HepG2 (cell line): ENCODE data around the gene SYDE1. TPM values are rescaled to one million over a fixed set of nuclear protein-coding genes. Genes with fewer than 3 reads are reported as not detected.

ENCODE experiments used
- ATAC-seq: fragments of 200-7000 bp; cut with Tn5 transposase; 3 replicates; pipeline ENCODE4 v1.9.1; 2020; ENCODE audit warnings: mild to moderate bottlenecking, moderate library complexity
- BruUV-seq: library from RNA; stranded (reverse); fragments of 400-500 nt; replicated peaks from 2 replicates; lab custom pipeline; 2021; lab: Mats Ljungman, UMichigan
- CTCF ChIA-PET: fragments of 300-600 bp; formaldehyde crosslinking; extraction: SDS; loops from one replicate; lab custom pipeline; 2021; ENCODE audit warnings: low total read pairs, inconsistent platforms, low intra/inter-chr PET ratio; lab: Yijun Ruan, JAX
- POLR2A ChIA-PET: fragments of 350-600 bp; sonication (Branson Sonifier 250); formaldehyde crosslinking; loops from one replicate; lab custom pipeline; 2020; ENCODE audit warnings: antibody characterized with exemption, inconsistent platforms; lab: Yijun Ruan, JAX
- DNase-seq: peaks from one replicate; pipeline ENCODE4 v3.0.0-alpha.2; 2015; ENCODE audit warnings: low spot score
- FAIRE-seq: peaks from 3 replicates; lab custom pipeline; 2011; peaks lifted over from hg19 to GRCh38; lab: Jason Lieb, UNC
- H2AFZ ChIP-seq: one replicate; pipeline ENCODE4 v1.6.1; 2011; ENCODE audit warnings: low read length, inconsistent platforms
- H3K27ac ChIP-seq: fragments of 300-600 bp; 3 replicates; pipeline ENCODE4 v1.8.0; 2011; ENCODE audit warnings: mixed run types, mild to moderate bottlenecking, mixed read lengths, low read length, inconsistent platforms; ENCODE audit not compliant: insufficient read depth; ENCODE audit errors: extremely low read length
- H3K27me3 ChIP-seq, 2 experiments: fragments of 200-600 bp in 1 of 2; 2 replicates in 1 of 2; 3 replicates in 1 of 2; pipeline versions ENCODE4 v1.6.0 to v1.8.0; 2011; ENCODE audit warnings: low read length in 2 of 2, mild to moderate bottlenecking in 2 of 2, moderate library complexity in 2 of 2, inconsistent platforms in 1 of 2; ENCODE audit not compliant: insufficient read depth in 2 of 2, control insufficient read depth in 1 of 2
- H3K36me3 ChIP-seq, 2 experiments: fragments of 200-600 bp in 1 of 2; replicated peaks in 1 of 2; 2 replicates in 1 of 2; 3 replicates in 1 of 2; pipeline versions ENCODE4 v1.5.1 to v1.8.0; 2011; ENCODE audit warnings: low read length in 2 of 2, inconsistent platforms in 1 of 2; ENCODE audit not compliant: insufficient read depth in 2 of 2, control insufficient read depth in 1 of 2
- H3K4me1 ChIP-seq: 2 replicates; pipeline ENCODE4 v1.5.1; 2012; ENCODE audit warnings: low read length, inconsistent platforms; ENCODE audit not compliant: insufficient read depth
- H3K4me2 ChIP-seq: 2 replicates; pipeline ENCODE4 v1.6.0; 2011; ENCODE audit warnings: low read depth, low read length, inconsistent platforms
- H3K4me3 ChIP-seq, 3 experiments: fragments of 200-600 bp in 1 of 3; sonication (generic), shearing (Covaris generic) in 1 of 3; replicated peaks in 1 of 3; 2 replicates each; pipeline ENCODE4 v1.5.1; 2011 to 2016; ENCODE audit warnings: low read length in 3 of 3, inconsistent platforms in 2 of 3, low read depth in 2 of 3, mild to moderate bottlenecking in 2 of 3, control low read depth in 1 of 3, mixed read lengths in 1 of 3; ENCODE audit not compliant: insufficient read depth in 1 of 3
- H3K79me2 ChIP-seq: one replicate; pipeline ENCODE4 v1.6.1; 2011; ENCODE audit warnings: low read length, inconsistent platforms; ENCODE audit not compliant: insufficient read depth
- H3K9ac ChIP-seq: 2 replicates; pipeline ENCODE4 v1.6.0; 2011; ENCODE audit warnings: mild to moderate bottlenecking, low read depth, low read length, inconsistent platforms; ENCODE audit not compliant: insufficient read depth
- H3K9me3 ChIP-seq: 2 replicates; pipeline ENCODE4 v1.5.1; 2012; ENCODE audit warnings: mild to moderate bottlenecking, low read length
- H4K20me1 ChIP-seq: 2 replicates; pipeline ENCODE4 v1.6.0; 2011; ENCODE audit warnings: inconsistent platforms, mild to moderate bottlenecking, low read length, moderate library complexity; ENCODE audit not compliant: insufficient read depth
- CC2D1A ChIP-seq: sonication (generic); formaldehyde crosslinking; IDR thresholded peaks from 2 replicates; pipeline ENCODE4 v1.8.1; 2023; ENCODE audit warnings: mild to moderate bottlenecking, missing genetic modification reagents
- SMARCE1 ChIP-seq: fragments of 450-650 bp; IDR thresholded peaks from 2 replicates; pipeline ENCODE4 v1.6.1; 2017; ENCODE audit warnings: borderline replicate concordance
- STAG1 ChIP-seq: sonication (generic); formaldehyde crosslinking; IDR thresholded peaks from 2 replicates; pipeline ENCODE4 v1.4.0; 2020; ENCODE audit warnings: missing genetic modification reagents
- ZC3H4 ChIP-seq: sonication (generic); formaldehyde crosslinking; IDR thresholded peaks from 2 replicates; pipeline ENCODE4 v1.4.0; 2020; ENCODE audit warnings: missing genetic modification reagents, borderline replicate concordance
- ZFP82 ChIP-seq: sonication (generic); formaldehyde crosslinking; IDR thresholded peaks from 2 replicates; pipeline ENCODE4 v1.5.1; 2020; ENCODE audit warnings: mild to moderate bottlenecking, missing genetic modification reagents, borderline replicate concordance
- ZKSCAN1 ChIP-seq: fragments of 150-350 bp; IDR thresholded peaks from 2 replicates; pipeline ENCODE4 v1.6.1; 2014; ENCODE audit warnings: low read length
- ZNF143 ChIP-seq: sonication (generic); formaldehyde crosslinking; IDR thresholded peaks from 2 replicates; pipeline ENCODE4 v1.4.0; 2020; ENCODE audit warnings: missing genetic modification reagents
- WGBS: methylation state at CpG from one replicate; pipeline ENCODE4 v1.1.6; 2017; ENCODE audit warnings: low lambda C conversion rate; 5-methylcytosine and 5-hydroxymethylcytosine counted together
- in situ Hi-C: cut with HindIII; loops from 2 replicates; pipeline ENCODE4 v1.10.0; 2017; ENCODE audit warnings: low pct_unique_long_range_greater_than_20kb; ENCODE audit not compliant: extremely low pct_ligation_motif_present
- intact Hi-C: fragments of 100-400 bp; cut with micrococcal nuclease; formaldehyde crosslinking; loops from one replicate; pipeline ENCODE4 v1.10.0; 2022; ENCODE audit not compliant: unreplicated experiment
- polyA plus RNA-seq, 8 experiments: library from polyadenylated mRNA; depleted of rRNA in 3 of 8; stranded (reverse) in 7 of 8; unstranded in 1 of 8; fragments of >200 nt; fragmentation: Illumina TruSeq in 4 of 8; extraction: Trizol in 4 of 8; gene quantifications; 2 replicates each; pipeline versions ENCODE4 v1.2.1 to v1.2.3, GENCODE V29; 2011 to 2016; ENCODE audit warnings: low read depth in 4 of 8, missing spikeins in 1 of 8, mixed read lengths in 1 of 8; ENCODE audit not compliant: insufficient read depth in 1 of 8
- total RNA-seq, 5 experiments: library from RNA; depleted of rRNA; stranded (reverse); fragments of >200 nt; fragmentation: Illumina TruSeq; extraction: Trizol; gene quantifications; 2 replicates each; pipeline ENCODE4 v1.2.3, GENCODE V29; 2016; ENCODE audit warnings: low read depth in 1 of 5
- TF ChIP-seq, protein P1 (sequence below): sonication (generic); formaldehyde crosslinking; IDR thresholded peaks from 2 replicates; pipeline ENCODE4 v1.4.0; 2020; ENCODE audit warnings: missing genetic modification reagents, borderline replicate concordance
- TF ChIP-seq, protein P2 (sequence below): sonication (generic); formaldehyde crosslinking; IDR thresholded peaks from 2 replicates; pipeline ENCODE4 v1.5.0; 2020; ENCODE audit warnings: mild to moderate bottlenecking, missing genetic modification reagents, moderate library complexity

The SYDE1 gene
- total and polyA plus RNA-seq, 2 of the 13 experiments (the other 11 are each of a cell fraction or from before 2014, with no cell fraction given): 4.3 to 13.6 TPM

DNA sequence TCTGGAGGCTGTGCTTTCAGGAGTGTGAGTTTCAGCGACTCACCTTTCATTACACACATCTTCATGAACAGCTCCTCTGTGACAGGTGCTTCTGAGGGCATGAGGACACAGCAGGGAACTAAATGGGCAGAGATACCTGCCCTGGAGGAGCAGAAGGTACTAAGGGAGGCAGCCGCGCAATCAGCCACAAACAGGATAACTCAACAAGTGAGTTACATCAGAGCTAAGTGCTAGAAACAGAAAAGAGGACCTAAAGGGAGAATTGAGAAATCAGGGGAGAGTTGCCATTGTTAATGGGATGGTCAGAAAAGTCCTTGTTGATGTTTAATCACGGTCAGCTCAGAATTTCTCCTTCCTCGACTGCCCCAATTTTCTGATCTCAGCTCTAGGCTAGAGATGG is 42.5 kb downstream of the SYDE1 start:
- no peaks in the 10 kb centered on the region for H3K36me3 ChIP-seq
- no peak for TF ChIP-seq ZC3H4
- H3K4me3 ChIP-seq: no peak overlapping the region
- BruUV-seq: no TSS peak
- no peak overlapping the region for H3K4me2 ChIP-seq
- DNase-seq: no peak
- in situ Hi-C loops (loop anchor here (5.0 kb wide), 1 partner anchor 52 kb away; no protein-coding TSS in a partner anchor), intact Hi-C loops (loop anchor here (1.0 kb wide), 1 partner anchor 57 kb away; no protein-coding TSS in a partner anchor)
- H3K4me1 ChIP-seq: no peaks in the 10 kb centered on the region
- peaks cover 0 to 4% of the 10 kb centered on the region in 2 experiments; a peak in 1 of 5 replicates for H3K27me3 ChIP-seq
- H3K9me3 ChIP-seq: peaks cover 8% of the 10 kb centered on the region
- H3K27ac ChIP-seq: no peak overlapping the region
- no peak for FAIRE-seq
- H3K79me2 ChIP-seq: no peaks in the 10 kb centered on the region
- no peak for ATAC-seq
- no peak overlapping the region for H3K9ac ChIP-seq
- WGBS: 2% methylated on average over 5 of the region's 5 CpGs
- ChIA-PET POLR2A (no interaction called here), CTCF (interaction anchor here (2.6 to 3.0 kb wide), 2 partner anchors 48 to 57 kb away, joined by 12 to 30 read pairs; no protein-coding TSS in a partner anchor)
- H2AFZ ChIP-seq: no peak overlapping the region
- no peaks in the 10 kb centered on the region for H4K20me1 ChIP-seq

DNA sequence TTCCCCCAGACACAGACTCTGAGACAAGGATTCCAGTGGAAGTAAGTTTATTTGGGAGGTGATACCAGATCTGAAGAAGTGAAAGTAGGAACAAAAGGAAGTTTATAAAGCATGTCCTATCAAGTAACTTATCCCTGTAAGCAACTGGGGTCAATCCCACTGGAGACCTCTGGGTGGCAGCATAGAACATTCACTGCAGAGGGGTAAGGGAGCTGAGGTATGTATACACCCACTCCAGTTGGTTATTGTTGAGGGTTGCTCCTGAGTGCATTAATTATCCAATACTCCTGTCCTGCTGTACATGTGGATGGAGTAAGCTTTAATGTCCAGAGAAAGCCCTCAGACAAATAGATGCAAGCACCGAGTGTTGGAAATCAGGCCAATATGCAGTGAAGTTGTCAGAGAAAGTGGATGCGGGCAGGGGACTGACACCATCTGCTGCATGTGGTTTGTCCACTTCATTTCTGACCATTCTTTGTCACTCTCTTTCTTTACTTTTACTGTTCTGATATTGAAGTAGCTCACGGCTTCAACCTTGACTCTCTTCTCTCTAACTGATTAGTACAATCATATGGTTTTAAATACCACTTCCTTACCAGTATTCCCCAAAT is 46.9 kb downstream of the SYDE1 start:
- no peak overlapping the region for H3K4me2 ChIP-seq
- no peaks in the 10 kb centered on the region for H3K36me3 ChIP-seq
- H3K27ac ChIP-seq: no peak overlapping the region
- H3K79me2 ChIP-seq: no peaks in the 10 kb centered on the region
- H3K9me3 ChIP-seq: peaks cover 8% of the 10 kb centered on the region
- DNase-seq (peak; percentile 49), ATAC-seq (0 out of 3 replicates have a peak, but pooled peaks have one; percentile 49), FAIRE-seq (peak; percentile 59)
- 81% methylated on average over 3 of the region's 3 CpGs for WGBS
- in situ Hi-C loops: loop anchor here (5.0 kb wide), 1 partner anchor 57 kb away; no protein-coding TSS in a partner anchor
- TF ChIP-seq CC2D1A (CRISPR knock-in tag) (no peak), STAG1 (CRISPR knock-in tag) (peak; percentile 47), ZNF143 (no peak), ZFP82 (CRISPR knock-in tag) (no peak), ZKSCAN1 (no peak), SMARCE1 (no peak)
- TF ChIP-seq, protein P1, sequence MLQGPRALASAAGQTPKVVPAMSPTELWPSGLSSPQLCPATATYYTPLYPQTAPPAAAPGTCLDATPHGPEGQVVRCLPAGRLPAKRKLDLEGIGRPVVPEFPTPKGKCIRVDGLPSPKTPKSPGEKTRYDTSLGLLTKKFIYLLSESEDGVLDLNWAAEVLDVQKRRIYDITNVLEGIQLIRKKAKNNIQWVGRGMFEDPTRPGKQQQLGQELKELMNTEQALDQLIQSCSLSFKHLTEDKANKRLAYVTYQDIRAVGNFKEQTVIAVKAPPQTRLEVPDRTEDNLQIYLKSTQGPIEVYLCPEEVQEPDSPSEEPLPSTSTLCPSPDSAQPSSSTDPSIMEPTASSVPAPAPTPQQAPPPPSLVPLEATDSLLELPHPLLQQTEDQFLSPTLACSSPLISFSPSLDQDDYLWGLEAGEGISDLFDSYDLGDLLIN (CRISPR knock-in tag): no peak
- TF ChIP-seq, protein P2, sequence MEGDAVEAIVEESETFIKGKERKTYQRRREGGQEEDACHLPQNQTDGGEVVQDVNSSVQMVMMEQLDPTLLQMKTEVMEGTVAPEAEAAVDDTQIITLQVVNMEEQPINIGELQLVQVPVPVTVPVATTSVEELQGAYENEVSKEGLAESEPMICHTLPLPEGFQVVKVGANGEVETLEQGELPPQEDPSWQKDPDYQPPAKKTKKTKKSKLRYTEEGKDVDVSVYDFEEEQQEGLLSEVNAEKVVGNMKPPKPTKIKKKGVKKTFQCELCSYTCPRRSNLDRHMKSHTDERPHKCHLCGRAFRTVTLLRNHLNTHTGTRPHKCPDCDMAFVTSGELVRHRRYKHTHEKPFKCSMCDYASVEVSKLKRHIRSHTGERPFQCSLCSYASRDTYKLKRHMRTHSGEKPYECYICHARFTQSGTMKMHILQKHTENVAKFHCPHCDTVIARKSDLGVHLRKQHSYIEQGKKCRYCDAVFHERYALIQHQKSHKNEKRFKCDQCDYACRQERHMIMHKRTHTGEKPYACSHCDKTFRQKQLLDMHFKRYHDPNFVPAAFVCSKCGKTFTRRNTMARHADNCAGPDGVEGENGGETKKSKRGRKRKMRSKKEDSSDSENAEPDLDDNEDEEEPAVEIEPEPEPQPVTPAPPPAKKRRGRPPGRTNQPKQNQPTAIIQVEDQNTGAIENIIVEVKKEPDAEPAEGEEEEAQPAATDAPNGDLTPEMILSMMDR (CRISPR knock-in tag): peak; percentile 45; the same call in 1 of the 2 replicates
- H3K4me3 ChIP-seq: no peak overlapping the region
- ChIA-PET POLR2A (interaction anchor here (1.1 kb wide), 1 partner anchor 28 kb away, joined by 3 read pairs; a partner anchor contains a TSS), CTCF (no interaction called here)
- H3K27me3 ChIP-seq: peaks cover 2 to 4% of the 10 kb centered on the region in 2 experiments; a peak in 2 of 5 replicates
- H3K9ac ChIP-seq: no peak overlapping the region
- BruUV-seq: no TSS peak
- no peaks in the 10 kb centered on the region for H3K4me1 ChIP-seq
- H4K20me1 ChIP-seq: no peaks in the 10 kb centered on the region
- intact Hi-C loops: no loop called here
- H2AFZ ChIP-seq: no peak overlapping the region
